HG03439 (cell line): ENCODE results near the gene DHFR.

Source experiments
- ATAC-seq: cut with Tn5 transposase; IDR thresholded peaks from one replicate; pipeline ENCODE4 v1.9.1; 2021; ENCODE audit warnings: mild to moderate bottlenecking, moderate library complexity; ENCODE audit not compliant: unreplicated experiment

Gene DHFR

GRCh38 chr5:80656425-80656824 lies 1.6 kb upstream of the DHFR start:
- ATAC-seq: no peak

GRCh38 chr5:80655231-80655774 lies 520 bp upstream of the DHFR start:
- no peak for ATAC-seq

GRCh38 chr5:80654054-80654390 lies 761 bp downstream of the DHFR start:
- no peak for ATAC-seq

GRCh38 chr5:80653502-80653901 lies 1.3 kb downstream of the DHFR start:
- no peak for ATAC-seq

- no peak for ATAC-seq
Measured at GRCh38 chr5:80646926-80647325, 7.9 kb downstream of the DHFR start.

GRCh38 chr5:80644900-80645299 lies 9.9 kb downstream of the DHFR start:
- no peak for ATAC-seq

GRCh38 chr5:80641353-80641752 lies 13.4 kb downstream of the DHFR start:
- ATAC-seq: no peak

- ATAC-seq: no peak
Measured at GRCh38 chr5:80634193-80634592, 20.6 kb downstream of the DHFR start.

GRCh38 chr5:80632700-80633099 lies 22.1 kb downstream of the DHFR start:
- ATAC-seq: no peak

- no peak for ATAC-seq
Measured at GRCh38 chr5:80631278-80632259, 23.2 kb downstream of the DHFR start.

GRCh38 chr5:80629281-80629680 lies 25.5 kb downstream of the DHFR start:
- ATAC-seq: no peak

- ATAC-seq: no peak
Measured at GRCh38 chr5:80625230-80625629, 29.6 kb downstream of the DHFR start.

- no peak for ATAC-seq
Measured at GRCh38 chr5:80623999-80624398, 30.8 kb downstream of the DHFR start.

- no peak for ATAC-seq
Measured at GRCh38 chr5:80622756-80623155, 32.0 kb downstream of the DHFR start.

- ATAC-seq: no peak
Measured at GRCh38 chr5:80620211-80620610, 34.6 kb downstream of the DHFR start.

GRCh38 chr5:80619086-80619485 lies 35.7 kb downstream of the DHFR start:
- no peak for ATAC-seq

GRCh38 chr5:80618438-80618837 lies 36.3 kb downstream of the DHFR start:
- ATAC-seq: no peak

GRCh38 chr5:80615266-80615914 lies 39.4 kb downstream of the DHFR start:
- ATAC-seq: no peak

- ATAC-seq: no peak
Measured at GRCh38 chr5:80609692-80610091, 45.1 kb downstream of the DHFR start.

GRCh38 chr5:80608731-80609130 lies 46.1 kb downstream of the DHFR start:
- ATAC-seq: no peak

- no peak for ATAC-seq
Measured at GRCh38 chr5:80607832-80608231, 47.0 kb downstream of the DHFR start.

- ATAC-seq: no peak
Measured at GRCh38 chr5:80607343-80607742, 47.4 kb downstream of the DHFR start.
